GM19438 (cell line): Measurements from ENCODE around the gene MOB2.
"Not testable (repeated sequence)": the region's sequence is repeated elsewhere in the genome, so short reads cannot be mapped to it uniquely, and the experiment has no call there.

Experiments
- ATAC-seq: cut with Tn5 transposase; IDR thresholded peaks from one replicate; pipeline ENCODE4 v1.9.1; 2021; ENCODE audit warnings: low read depth; ENCODE audit not compliant: unreplicated experiment

The MOB2 gene

GRCh38 chr11:1425006-1425405 lies 61.6 kb downstream of the MOB2 start:
- no peak for ATAC-seq

GRCh38 chr11:1423406-1423805 lies 63.2 kb downstream of the MOB2 start:
- not testable (repeated sequence) for ATAC-seq

- ATAC-seq, result no peak
These were observed 63.6 kb downstream of the MOB2 start for GRCh38 chr11:1422981-1423380.

GRCh38 chr11:1422481-1422880 lies 64.1 kb downstream of the MOB2 start:
- ATAC-seq, result no peak

- ATAC-seq, result no peak
These were observed 65.3 kb downstream of the MOB2 start for GRCh38 chr11:1421291-1421690.

GRCh38 chr11:1419811-1420210 lies 66.8 kb downstream of the MOB2 start:
- ATAC-seq, result no peak
